Subcutaneous abdominal adipose tissue (tissue), 5 donors: ENCODE measurements around the gene PLBD1.

Experiments used
- H3K27ac ChIP-seq: one replicate; pipeline ENCODE4 v1.7.0; 2013; ENCODE audit warnings: low read depth, mild to moderate bottlenecking, inconsistent platforms, low read length, moderate library complexity
- H3K27me3 ChIP-seq, 5 donors: one replicate each; pipeline ENCODE4 v1.7.0; 2013; ENCODE audit warnings: low read length in 5 of 5, inconsistent platforms in 1 of 5; ENCODE audit not compliant: control insufficient read depth in 5 of 5, insufficient read depth in 4 of 5
- H3K36me3 ChIP-seq, 5 donors: one replicate each; pipeline ENCODE4 v1.7.0; 2013; ENCODE audit warnings: low read length in 5 of 5; ENCODE audit not compliant: control insufficient read depth in 5 of 5, insufficient read depth in 5 of 5
- H3K4me1 ChIP-seq, 5 donors: one replicate each; pipeline ENCODE4 v1.7.0; 2013; ENCODE audit warnings: low read length in 5 of 5, mild to moderate bottlenecking in 3 of 5, moderate library complexity in 1 of 5; ENCODE audit not compliant: control insufficient read depth in 5 of 5, insufficient read depth in 5 of 5
- H3K4me3 ChIP-seq, 5 donors: one replicate each; pipeline ENCODE4 v1.7.0; 2013; ENCODE audit warnings: low read length in 5 of 5, low read depth in 1 of 5
- H3K9ac ChIP-seq, 5 donors: one replicate each; pipeline ENCODE4 v1.7.0; 2013; ENCODE audit warnings: low read length in 5 of 5, mild to moderate bottlenecking in 4 of 5, moderate library complexity in 3 of 5
- H3K9me3 ChIP-seq, 5 donors: one replicate each; pipeline ENCODE4 v1.7.0; 2013; ENCODE audit warnings: low read length in 5 of 5; ENCODE audit not compliant: control insufficient read depth in 5 of 5
- donor health status: healthy.
- donor health status: healthy.
- donor health status: healthy.
- donor health status: healthy.
- donor health status: healthy.

PLBD1 gene

DNA sequence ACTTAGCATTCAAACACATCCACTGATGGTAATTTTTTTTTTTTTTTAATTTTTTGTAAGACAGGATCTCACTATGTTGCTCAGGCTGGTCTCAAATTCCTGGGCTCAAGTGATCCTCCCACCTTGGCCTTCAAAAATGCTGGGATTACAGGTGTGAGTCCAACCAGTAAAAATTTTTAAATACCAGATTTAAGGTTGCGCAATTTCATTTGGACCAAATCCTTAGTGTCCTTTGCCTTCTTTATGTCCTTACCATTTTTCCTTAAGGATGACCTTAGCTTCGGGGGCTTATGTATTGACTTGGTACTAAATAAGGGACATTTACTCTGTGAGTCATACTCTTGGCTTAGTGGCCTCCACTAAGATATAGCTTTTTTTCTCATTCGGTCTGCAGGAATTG is 4.1 kb upstream of the PLBD1 start:
- H3K27me3 ChIP-seq = no peaks in the 10 kb centered on the region
- no peaks in the 10 kb centered on the region for H3K36me3 ChIP-seq
- H3K4me1 ChIP-seq = peaks cover 0 to 21% (median 17%) of the 10 kb centered on the region in 5 donors
- H3K4me3 ChIP-seq = no peak overlapping the region
- H3K27ac ChIP-seq = no peak overlapping the region
- H3K9ac ChIP-seq = no peak overlapping the region
- H3K9me3 ChIP-seq = no peaks in the 10 kb centered on the region

GRCh38 chr12:14570231-14570630 is 2.5 kb upstream of the PLBD1 start:
- H3K4me1 ChIP-seq = peaks cover 0 to 19% (median 12%) of the 10 kb centered on the region in 5 donors
- no peaks in the 10 kb centered on the region for H3K27me3 ChIP-seq
- H3K36me3 ChIP-seq = no peaks in the 10 kb centered on the region
- H3K9me3 ChIP-seq = no peaks in the 10 kb centered on the region
- H3K27ac ChIP-seq = no peak overlapping the region
- H3K9ac ChIP-seq = no peak overlapping the region
- no peak overlapping the region for H3K4me3 ChIP-seq

DNA sequence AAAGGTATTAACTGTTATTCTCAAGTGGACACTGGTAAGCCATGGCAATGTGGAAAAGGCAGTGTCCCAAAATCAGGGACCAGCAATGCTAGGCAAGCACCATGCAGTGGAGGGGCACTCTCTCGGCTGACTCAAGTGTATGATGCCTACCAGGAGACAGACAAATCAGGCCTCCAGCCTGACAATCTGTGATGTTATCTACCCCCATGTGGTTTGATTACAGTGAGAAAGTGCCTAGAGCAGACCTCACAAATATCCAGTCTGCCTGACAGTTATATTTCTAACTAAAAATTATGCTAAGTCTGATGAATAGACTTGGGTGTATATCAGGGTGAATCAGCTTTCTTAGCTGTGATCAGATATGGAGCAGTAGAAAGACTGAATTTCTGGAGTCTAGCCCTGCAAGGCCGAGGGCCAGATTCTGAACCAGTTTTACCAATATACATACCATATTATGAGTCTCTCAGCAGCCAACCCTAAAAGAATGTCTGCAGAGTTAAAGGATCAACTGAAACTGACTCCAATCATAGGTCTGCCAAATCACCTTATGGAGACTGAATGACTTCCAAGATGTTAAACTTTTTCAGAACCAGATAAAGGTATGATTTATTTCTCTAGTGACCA is 3.2 kb downstream of the PLBD1 start:
- H3K4me3 ChIP-seq = no peak overlapping the region

GRCh38 chr12:14563046-14563445 is 4.6 kb downstream of the PLBD1 start:
- Histone ChIP-seq H3K4me1 (peaks cover 0 to 28% (median 14%) of the 10 kb centered on the region in 5 donors), H3K36me3 (no peaks in the 10 kb centered on the region), H3K4me3 (no peak overlapping the region), H3K27me3 (no peaks in the 10 kb centered on the region), H3K27ac (no peak overlapping the region), H3K9me3 (no peaks in the 10 kb centered on the region), H3K9ac (no peak overlapping the region)

More for the DNA sequence above, 3.2 kb downstream of the PLBD1 start:
- H3K36me3 ChIP-seq = no peaks in the 10 kb centered on the region
- H3K9me3 ChIP-seq = no peaks in the 10 kb centered on the region
- H3K27ac ChIP-seq = no peak overlapping the region
- H3K9ac ChIP-seq = no peak overlapping the region
- peaks cover 0 to 25% (median 15%) of the 10 kb centered on the region in 5 donors for H3K4me1 ChIP-seq
- no peaks in the 10 kb centered on the region for H3K27me3 ChIP-seq

GRCh38 chr12:14562279-14562678 is 5.4 kb downstream of the PLBD1 start:
- H3K27ac ChIP-seq = no peak overlapping the region
- H3K4me1 ChIP-seq = peaks cover 0 to 22% (median 10%) of the 10 kb centered on the region in 5 donors
- no peaks in the 10 kb centered on the region for H3K27me3 ChIP-seq
- H3K9me3 ChIP-seq = no peaks in the 10 kb centered on the region
- H3K4me3 ChIP-seq = no peak overlapping the region
- no peaks in the 10 kb centered on the region for H3K36me3 ChIP-seq
- H3K9ac ChIP-seq = no peak overlapping the region

DNA sequence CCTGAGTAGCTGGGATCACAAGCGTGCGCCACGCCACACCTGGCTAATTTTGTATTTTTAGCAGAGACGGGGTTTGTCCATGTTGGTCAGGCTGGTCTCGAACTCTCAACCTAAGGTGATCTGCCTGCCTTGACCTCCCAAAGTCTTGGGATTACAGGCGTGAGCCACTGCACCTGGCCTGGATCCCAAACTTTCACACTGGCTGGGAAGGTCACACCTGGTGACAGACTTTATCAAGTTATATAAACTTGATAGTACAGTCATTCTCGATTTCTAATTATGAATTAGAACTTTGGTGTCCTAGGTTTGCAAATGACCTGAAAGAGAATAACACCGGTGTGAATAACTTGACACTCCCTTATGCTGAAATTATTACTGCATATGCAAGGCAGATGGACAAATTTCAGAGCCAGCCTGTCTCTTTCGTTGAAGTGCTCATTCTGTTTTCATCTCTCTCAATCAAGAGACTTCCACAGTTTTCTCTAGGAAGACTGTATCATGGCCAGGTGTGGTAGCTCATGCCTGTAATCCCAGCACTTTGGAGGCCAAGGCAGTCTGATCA is 5.9 kb downstream of the PLBD1 start:
- H3K27me3 ChIP-seq = no peaks in the 10 kb centered on the region
- no peak overlapping the region for H3K27ac ChIP-seq
- H3K9ac ChIP-seq = no peak overlapping the region
- no peaks in the 10 kb centered on the region for H3K36me3 ChIP-seq
- H3K9me3 ChIP-seq = no peaks in the 10 kb centered on the region
- H3K4me3 ChIP-seq = no peak overlapping the region
- peaks cover 0 to 17% (median 5%) of the 10 kb centered on the region in 5 donors for H3K4me1 ChIP-seq

- peaks cover 0 to 16% (median 4%) of the 10 kb centered on the region in 5 donors for H3K4me1 ChIP-seq
- no peak overlapping the region for H3K27ac ChIP-seq
- no peak overlapping the region for H3K9ac ChIP-seq
Measured at GRCh38 chr12:14560904-14561574, 6.6 kb downstream of the PLBD1 start.

GRCh38 chr12:14558473-14558959 is 9.2 kb downstream of the PLBD1 start:
- peaks cover 0 to 33% (median 22%) of the 10 kb centered on the region in 5 donors for H3K4me1 ChIP-seq
- H3K4me3 ChIP-seq = no peak overlapping the region
- no peaks in the 10 kb centered on the region for H3K9me3 ChIP-seq
- H3K27ac ChIP-seq = no peak overlapping the region
- no peak overlapping the region for H3K9ac ChIP-seq
- no peaks in the 10 kb centered on the region for H3K27me3 ChIP-seq
- no peaks in the 10 kb centered on the region for H3K36me3 ChIP-seq

More at GRCh38 chr12:14560904-14561574, 6.6 kb downstream of the PLBD1 start:
- Histone ChIP-seq H3K27me3 (no peaks in the 10 kb centered on the region), H3K4me3 (no peak overlapping the region), H3K36me3 (no peaks in the 10 kb centered on the region), H3K9me3 (no peaks in the 10 kb centered on the region)

DNA sequence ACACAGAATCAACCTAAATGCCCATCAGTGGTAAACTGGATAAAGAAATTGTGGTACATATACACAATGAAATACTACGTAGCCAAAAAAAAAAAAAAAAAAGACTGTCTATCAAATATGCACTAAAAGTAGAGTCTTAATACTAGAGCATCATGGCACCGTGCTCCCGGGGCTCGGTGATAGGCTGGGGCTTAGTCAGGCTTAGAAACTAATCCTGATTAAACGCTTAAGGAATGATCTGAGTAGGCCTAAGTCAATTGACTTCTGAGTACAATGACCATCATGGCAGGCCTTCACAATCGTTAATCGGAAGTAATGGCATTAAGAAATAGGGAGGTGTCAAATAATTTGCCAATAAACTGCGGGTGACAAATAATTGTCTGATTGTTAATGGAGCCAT is 9.7 kb downstream of the PLBD1 start:
- Histone ChIP-seq H3K4me1 (peaks cover 0 to 33% (median 22%) of the 10 kb centered on the region in 5 donors), H3K4me3 (no peak overlapping the region), H3K36me3 (peaks cover 0 to 1% (median 0%) of the 10 kb centered on the region in 5 donors), H3K9ac (no peak overlapping the region), H3K9me3 (no peaks in the 10 kb centered on the region), H3K27me3 (no peaks in the 10 kb centered on the region), H3K27ac (no peak overlapping the region)
